ENCODE data around the gene GSTM4.
A peak's percentile ranks its signal among the peaks of the same experiment; 100 is the strongest.

The GSTM4 gene

GRCh38 chr1:109641078-109641740 is 14.7 kb upstream of the GSTM4 start:
- no peak for ATAC-seq
- H3K36me3 Mint-ChIP-seq, result no peaks in the 10 kb centered on the region
- no peaks in the 10 kb centered on the region for H3K9me3 Mint-ChIP-seq
- H3K4me1 Mint-ChIP-seq, result peaks cover 28% of the 10 kb centered on the region
- no peak overlapping the region for H3K27ac Mint-ChIP-seq
- no peak overlapping the region for H3K4me3 Mint-ChIP-seq
- H3K27me3 Mint-ChIP-seq, result peaks cover 7% of the 10 kb centered on the region

- ATAC-seq, result no peak
- Mint-ChIP-seq H3K27ac (no peak overlapping the region), H3K4me1 (peaks cover 28% of the 10 kb centered on the region), H3K9me3 (no peaks in the 10 kb centered on the region), H3K4me3 (no peak overlapping the region), H3K27me3 (peaks cover 7% of the 10 kb centered on the region), H3K36me3 (no peaks in the 10 kb centered on the region)
Measured at GRCh38 chr1:109641861-109642260, 14.0 kb upstream of the GSTM4 start.

DNA sequence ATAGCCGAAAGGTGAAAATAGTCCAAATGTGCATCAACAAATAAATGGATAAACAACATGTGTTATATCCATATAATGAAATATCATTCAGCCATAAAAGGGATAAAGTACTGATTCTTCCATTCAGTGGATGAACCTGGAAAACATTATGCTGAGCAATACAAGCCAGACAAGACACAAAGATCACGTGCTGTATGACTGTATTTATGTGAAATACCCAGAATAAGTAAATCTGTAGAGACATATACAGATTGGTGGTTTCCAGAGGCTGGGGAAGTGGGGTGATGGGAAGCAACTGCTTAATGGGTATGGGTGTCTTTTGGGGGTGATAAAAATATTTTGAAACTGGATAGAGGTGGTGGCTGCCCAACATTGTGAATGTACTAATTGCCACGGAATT is 13.3 kb upstream of the GSTM4 start:
- ATAC-seq, result no peak
- no peaks in the 10 kb centered on the region for H3K9me3 Mint-ChIP-seq
- H3K27me3 Mint-ChIP-seq, result peaks cover 7% of the 10 kb centered on the region
- no peaks in the 10 kb centered on the region for H3K36me3 Mint-ChIP-seq
- H3K4me3 Mint-ChIP-seq, result no peak overlapping the region
- H3K27ac Mint-ChIP-seq, result no peak overlapping the region
- H3K4me1 Mint-ChIP-seq, result peaks cover 28% of the 10 kb centered on the region

- ATAC-seq, result peak; percentile 95
- H3K9me3 Mint-ChIP-seq, result no peaks in the 10 kb centered on the region
Measured at GRCh38 chr1:109643385-109644230, 12.3 kb upstream of the GSTM4 start.

DNA sequence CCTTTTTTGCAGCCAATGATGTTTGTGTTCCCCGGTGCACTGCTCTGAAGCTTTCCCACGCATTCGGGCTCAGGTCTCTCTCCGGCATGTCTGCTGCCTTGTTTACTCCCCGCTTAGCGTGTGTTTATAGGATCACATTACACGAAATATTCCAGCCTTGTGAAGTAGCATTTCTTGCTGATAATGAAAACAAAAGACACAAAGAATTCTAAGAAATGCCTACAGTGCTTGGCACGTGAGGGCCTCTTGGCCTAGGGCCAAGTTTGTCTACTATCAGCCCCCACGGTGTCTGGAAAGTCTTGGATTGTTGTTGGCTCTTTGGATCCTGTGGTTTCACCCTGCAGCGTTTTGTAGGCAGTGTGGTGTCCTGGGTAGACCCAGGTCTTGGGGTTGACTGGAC is 11.2 kb upstream of the GSTM4 start:
- Mint-ChIP-seq H3K4me3 (no peak overlapping the region), H3K4me1 (peaks cover 28% of the 10 kb centered on the region), H3K27me3 (peaks cover 7% of the 10 kb centered on the region), H3K27ac (no peak overlapping the region), H3K9me3 (no peaks in the 10 kb centered on the region), H3K36me3 (no peaks in the 10 kb centered on the region)
- ATAC-seq, result no peak

More at GRCh38 chr1:109643385-109644230, 12.3 kb upstream of the GSTM4 start:
- Mint-ChIP-seq H3K27ac (peak overlapping the region; percentile 67), H3K27me3 (peaks cover 7% of the 10 kb centered on the region), H3K4me3 (peak overlapping the region; percentile 26), H3K36me3 (no peaks in the 10 kb centered on the region), H3K4me1 (peaks cover 28% of the 10 kb centered on the region)

DNA sequence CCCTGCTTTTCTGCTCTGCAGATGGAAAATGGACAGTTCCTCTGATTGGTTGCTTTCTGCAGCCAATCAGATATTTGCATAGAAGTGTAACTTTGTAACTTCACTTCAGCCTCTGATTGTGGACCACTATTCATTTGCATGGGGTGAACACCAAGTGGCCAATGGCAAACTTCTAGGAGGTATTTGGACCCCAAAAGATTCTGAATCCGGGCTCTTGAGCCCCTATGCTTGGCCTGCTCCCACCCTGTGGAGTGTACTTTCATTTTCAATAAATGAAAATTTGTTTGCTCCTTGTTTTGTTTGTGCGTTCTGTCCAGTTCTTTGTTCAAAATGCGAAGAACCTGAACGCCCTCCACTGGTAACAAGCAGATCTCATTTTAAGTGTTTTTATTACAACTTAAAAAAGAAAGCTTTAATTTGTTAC is 6.4 kb upstream of the GSTM4 start:
- no peaks in the 10 kb centered on the region for H3K36me3 Mint-ChIP-seq
- H3K27me3 Mint-ChIP-seq, result peaks cover 13% of the 10 kb centered on the region
- H3K27ac Mint-ChIP-seq, result no peak overlapping the region
- no peak for ATAC-seq
- no peaks in the 10 kb centered on the region for H3K4me1 Mint-ChIP-seq
- H3K4me3 Mint-ChIP-seq, result no peak overlapping the region
- no peaks in the 10 kb centered on the region for H3K9me3 Mint-ChIP-seq

- ATAC-seq, result no peak
- Mint-ChIP-seq H3K4me1 (peaks cover 10% of the 10 kb centered on the region), H3K27me3 (peaks cover 13% of the 10 kb centered on the region), H3K4me3 (no peak overlapping the region), H3K27ac (no peak overlapping the region), H3K9me3 (no peaks in the 10 kb centered on the region), H3K36me3 (no peaks in the 10 kb centered on the region)
Measured at GRCh38 chr1:109650609-109651008, 5.3 kb upstream of the GSTM4 start.

DNA sequence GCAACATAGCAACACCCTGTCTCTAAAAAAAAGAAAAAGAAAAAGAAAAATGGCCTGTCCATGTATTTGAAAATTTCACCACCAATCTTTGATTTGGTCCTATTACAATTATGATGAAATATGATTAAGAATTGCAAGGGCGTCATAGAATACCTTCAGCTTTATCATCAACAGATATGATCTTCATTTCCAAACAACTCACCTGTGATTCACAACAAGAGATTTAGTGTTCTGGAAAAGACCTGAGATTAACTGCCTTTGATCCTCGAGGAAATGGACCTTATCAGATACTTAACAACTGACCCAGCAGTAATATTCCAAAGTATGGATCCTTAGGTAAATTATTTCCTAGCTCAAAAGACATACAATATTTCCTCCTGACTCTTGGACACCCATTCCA is 3.5 kb upstream of the GSTM4 start:
- Mint-ChIP-seq H3K9me3 (no peaks in the 10 kb centered on the region), H3K4me3 (no peak overlapping the region), H3K27ac (no peak overlapping the region)

GRCh38 chr1:109653306-109653705 is 2.6 kb upstream of the GSTM4 start:
- H3K27ac Mint-ChIP-seq, result no peak overlapping the region
- H3K36me3 Mint-ChIP-seq, result no peaks in the 10 kb centered on the region
- ATAC-seq, result no peak
- H3K4me1 Mint-ChIP-seq, result peaks cover 23% of the 10 kb centered on the region
- peaks cover 13% of the 10 kb centered on the region for H3K27me3 Mint-ChIP-seq
- no peak overlapping the region for H3K4me3 Mint-ChIP-seq
- no peaks in the 10 kb centered on the region for H3K9me3 Mint-ChIP-seq

More for the DNA sequence above, 3.5 kb upstream of the GSTM4 start:
- peaks cover 23% of the 10 kb centered on the region for H3K4me1 Mint-ChIP-seq
- peaks cover 13% of the 10 kb centered on the region for H3K27me3 Mint-ChIP-seq
- H3K36me3 Mint-ChIP-seq, result no peaks in the 10 kb centered on the region
- ATAC-seq, result no peak

DNA sequence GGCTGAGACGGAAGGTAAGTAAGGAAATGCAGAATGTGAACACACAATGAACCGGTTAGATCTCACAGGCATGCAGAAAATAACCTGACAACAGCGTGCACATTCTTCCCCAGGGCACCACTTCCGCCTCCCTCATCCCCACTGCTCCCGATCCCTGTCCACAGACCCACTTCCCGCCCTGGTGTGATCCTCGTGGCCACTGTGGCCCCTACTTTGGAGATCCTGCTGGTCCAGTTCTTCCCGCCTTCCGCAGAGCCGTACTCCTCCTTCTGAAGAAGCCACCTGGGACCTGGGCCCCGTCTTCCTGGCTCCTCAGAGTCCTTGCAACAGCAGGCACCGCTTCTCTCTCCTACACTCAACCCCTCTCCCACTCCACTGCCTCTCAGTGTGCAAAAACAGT is 1.4 kb upstream of the GSTM4 start:
- Mint-ChIP-seq H3K27ac (peak overlapping the region; percentile 98), H3K4me3 (no peak overlapping the region), H3K36me3 (no peaks in the 10 kb centered on the region), H3K27me3 (peaks cover 13% of the 10 kb centered on the region), H3K9me3 (no peaks in the 10 kb centered on the region), H3K4me1 (peaks cover 23% of the 10 kb centered on the region)
- ATAC-seq, result no peak

GRCh38 chr1:109657395-109657794 is 1.5 kb downstream of the GSTM4 start:
- no peak for ATAC-seq
- Mint-ChIP-seq H3K36me3 (peaks cover 11% of the 10 kb centered on the region), H3K9me3 (no peaks in the 10 kb centered on the region), H3K27me3 (no peaks in the 10 kb centered on the region), H3K4me1 (peaks cover 23% of the 10 kb centered on the region), H3K4me3 (peak overlapping the region; percentile 41), H3K27ac (no peak overlapping the region)

DNA sequence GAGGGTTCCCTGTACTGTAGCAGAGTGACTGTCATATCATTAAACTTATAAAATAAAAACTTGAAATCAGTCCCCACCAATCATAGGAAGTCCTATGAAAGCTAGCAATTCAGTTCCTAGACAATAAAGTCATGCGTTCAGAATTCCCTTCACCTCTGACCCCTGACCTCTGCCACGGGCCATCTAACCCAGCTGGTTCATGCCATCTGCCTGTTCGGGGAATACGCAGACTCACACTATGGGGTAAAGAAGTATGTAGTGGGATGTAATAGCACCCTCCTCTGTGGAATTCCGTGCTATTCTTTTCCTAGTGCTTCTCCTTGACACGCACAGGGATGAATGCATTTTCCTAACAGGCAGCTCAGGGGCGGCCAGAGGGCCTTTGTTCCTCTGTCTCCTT is 2.1 kb downstream of the GSTM4 start:
- no peak overlapping the region for H3K4me3 Mint-ChIP-seq
- no peaks in the 10 kb centered on the region for H3K9me3 Mint-ChIP-seq
- H3K4me1 Mint-ChIP-seq, result peaks cover 23% of the 10 kb centered on the region
- ATAC-seq, result no peak
- H3K27me3 Mint-ChIP-seq, result no peaks in the 10 kb centered on the region
- H3K36me3 Mint-ChIP-seq, result peaks cover 11% of the 10 kb centered on the region
- no peak overlapping the region for H3K27ac Mint-ChIP-seq

- peaks cover 11% of the 10 kb centered on the region for H3K36me3 Mint-ChIP-seq
- no peak overlapping the region for H3K4me3 Mint-ChIP-seq
- peaks cover 23% of the 10 kb centered on the region for H3K4me1 Mint-ChIP-seq
- ATAC-seq, result no peak
- H3K27ac Mint-ChIP-seq, result no peak overlapping the region
- H3K9me3 Mint-ChIP-seq, result no peaks in the 10 kb centered on the region
- H3K27me3 Mint-ChIP-seq, result no peaks in the 10 kb centered on the region
Measured at GRCh38 chr1:109658533-109659042, 2.7 kb downstream of the GSTM4 start.

- Mint-ChIP-seq H3K27ac (no peak overlapping the region), H3K36me3 (peaks cover 11% of the 10 kb centered on the region), H3K9me3 (no peaks in the 10 kb centered on the region), H3K4me3 (no peak overlapping the region), H3K4me1 (peaks cover 23% of the 10 kb centered on the region), H3K27me3 (no peaks in the 10 kb centered on the region)
- no peak for ATAC-seq
Measured at GRCh38 chr1:109659145-109659544, 3.2 kb downstream of the GSTM4 start.

- Mint-ChIP-seq H3K36me3 (peaks cover 11% of the 10 kb centered on the region), H3K4me3 (no peak overlapping the region), H3K9me3 (no peaks in the 10 kb centered on the region), H3K27me3 (no peaks in the 10 kb centered on the region), H3K4me1 (peaks cover 18% of the 10 kb centered on the region), H3K27ac (no peak overlapping the region)
- no peak for ATAC-seq
Measured at GRCh38 chr1:109659997-109660690, 4.2 kb downstream of the GSTM4 start.
